K562 (cell line): ENCODE data around the gene HCN3. TPM values are rescaled to one million over a fixed set of nuclear protein-coding genes. Genes with fewer than 3 reads are reported as not detected.

Source experiments
- ATF6 ChIP-seq: sonication (generic); formaldehyde crosslinking; IDR thresholded peaks from 2 replicates; pipeline ENCODE4 v1.4.0; 2020; ENCODE audit warnings: mild to moderate bottlenecking, missing genetic modification reagents
- BRCA1 ChIP-seq, 2 experiments: fragments of 450-650 bp in 1 of 2; sonication (generic) in 1 of 2; formaldehyde crosslinking in 1 of 2; IDR thresholded peaks; 2 replicates each; pipeline versions ENCODE4 v1.5.0 to v1.6.1; 2017 to 2020; ENCODE audit warnings: mild to moderate bottlenecking in 1 of 2, missing genetic modification reagents in 1 of 2
- CGGBP1 ChIP-seq: fragments of 250-450 bp; sonication (Bioruptor Pico); IDR thresholded peaks from 2 replicates; pipeline ENCODE4 v1.9.0; 2021; ENCODE audit warnings: mild to moderate bottlenecking
- CXXC5 ChIP-seq: fragments of 250-450 bp; sonication (Bioruptor Pico); IDR thresholded peaks from 2 replicates; pipeline ENCODE4 v1.8.0; 2022; ENCODE audit warnings: inconsistent platforms, mild to moderate bottlenecking, moderate library complexity
- ELF1 ChIP-seq: fragments of 200-800 bp; sonication (Bioruptor generic); IDR thresholded peaks from 2 replicates; pipeline ENCODE4 v1.6.1; 2016; ENCODE audit warnings: missing genetic modification characterization, missing compliant biosample characterization
- ELF2 ChIP-seq: fragments of 250-450 bp; sonication (Bioruptor Pico); IDR thresholded peaks from 2 replicates; pipeline ENCODE4 v1.5.0; 2021; ENCODE audit warnings: mild to moderate bottlenecking
- ESRRB ChIP-seq: fragments of 250-450 bp; sonication (Bioruptor Pico); IDR thresholded peaks from 2 replicates; pipeline ENCODE4 v1.5.0; 2020; ENCODE audit warnings: mild to moderate bottlenecking, moderate library complexity, borderline replicate concordance
- FOXA3 ChIP-seq, 2 experiments: fragments of 450-650 bp in 1 of 2; sonication (generic) in 1 of 2; formaldehyde crosslinking; IDR thresholded peaks in 1 of 2; conservative IDR thresholded peaks in 1 of 2; 2 replicates each; pipeline versions ENCODE4 v1.4.0 to v1.8.0; 2020 to 2022; ENCODE audit warnings: mild to moderate bottlenecking in 2 of 2, missing genetic modification reagents in 1 of 2
- NR3C1 ChIP-seq: sonication (generic); formaldehyde crosslinking; IDR thresholded peaks from 2 replicates; pipeline ENCODE4 v1.8.1; 2022; ENCODE audit warnings: missing genetic modification reagents
- ZBTB7A ChIP-seq: IDR thresholded peaks from 2 replicates; pipeline ENCODE4 v1.6.1; 2011; ENCODE audit warnings: low read depth, mild to moderate bottlenecking, low read length, moderate library complexity, borderline replicate concordance; ENCODE audit not compliant: control insufficient read depth
- ZC3H8 ChIP-seq: fragments of 450-650 bp; IDR thresholded peaks from 2 replicates; pipeline ENCODE4 v1.6.1; 2017
- ZNF408 ChIP-seq: fragments of 250-450 bp; sonication (Bioruptor Pico); IDR thresholded peaks from 2 replicates; pipeline ENCODE4 v1.4.0; 2020; ENCODE audit warnings: low read depth, mild to moderate bottlenecking, moderate library complexity
- polyA plus RNA-seq, 8 experiments: library from polyadenylated mRNA; depleted of rRNA in 4 of 8; stranded (reverse) in 5 of 8; unstranded in 3 of 8; fragments of >200 nt; fragmentation: Nextera tagmentation in 2 of 8; fragmentation: Illumina TruSeq in 1 of 8; extraction: Ambion mirVana in 2 of 8; extraction: Trizol in 1 of 8; gene quantifications; 2 replicates each; pipeline versions ENCODE4 v1.2.1 to v1.2.3, GENCODE V29; 2011 to 2014; ENCODE audit warnings: inconsistent platforms in 1 of 8, missing spikeins in 1 of 8
- total RNA-seq, 7 experiments: library from RNA; depleted of rRNA in 6 of 7; stranded (reverse); fragments of >200 nt in 6 of 7; fragmentation: Illumina TruSeq in 2 of 7; extraction: Trizol in 2 of 7; gene quantifications; 2 replicates each; pipeline versions ENCODE4 v1.2.1 to v1.2.3, GENCODE V29; 2011 to 2021; ENCODE audit warnings: low replicate concordance in 1 of 7
- TF ChIP-seq, protein P1 (sequence below): fragments of 450-650 bp; IDR thresholded peaks from 2 replicates; pipeline ENCODE4 v1.6.1; 2016; ENCODE audit warnings: mild to moderate bottlenecking, moderate library complexity

The HCN3 gene
- total and polyA plus RNA-seq, 9 of the 15 experiments (the other 6 are each of a cell fraction or from before 2014, with no cell fraction given): 0.91 to 9.7 (median 3.9) TPM

DNA sequence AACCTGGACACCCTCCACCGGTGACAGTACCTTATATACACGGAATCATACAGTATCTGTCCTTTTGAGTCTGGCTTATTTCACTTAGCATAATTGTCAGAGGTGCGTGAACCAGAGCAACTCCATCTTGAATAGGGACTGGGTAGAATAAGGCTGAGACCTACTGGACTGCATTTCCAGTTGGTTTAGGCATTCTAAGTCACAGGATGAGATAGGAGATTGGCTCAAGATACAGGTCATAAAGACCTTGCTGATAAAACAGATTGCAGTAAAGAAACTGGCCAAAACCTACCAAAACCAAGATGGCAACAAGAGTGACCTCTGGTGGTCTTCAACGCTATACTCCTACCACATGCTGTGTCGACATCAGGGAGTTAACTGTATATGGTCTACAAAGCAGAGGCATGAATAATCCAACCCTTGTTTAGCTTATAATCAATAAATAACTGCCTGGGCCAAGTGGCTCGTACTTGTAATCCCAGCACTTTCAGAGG is 30.0 kb downstream of the HCN3 start (continued):
- TF ChIP-seq, protein P1, sequence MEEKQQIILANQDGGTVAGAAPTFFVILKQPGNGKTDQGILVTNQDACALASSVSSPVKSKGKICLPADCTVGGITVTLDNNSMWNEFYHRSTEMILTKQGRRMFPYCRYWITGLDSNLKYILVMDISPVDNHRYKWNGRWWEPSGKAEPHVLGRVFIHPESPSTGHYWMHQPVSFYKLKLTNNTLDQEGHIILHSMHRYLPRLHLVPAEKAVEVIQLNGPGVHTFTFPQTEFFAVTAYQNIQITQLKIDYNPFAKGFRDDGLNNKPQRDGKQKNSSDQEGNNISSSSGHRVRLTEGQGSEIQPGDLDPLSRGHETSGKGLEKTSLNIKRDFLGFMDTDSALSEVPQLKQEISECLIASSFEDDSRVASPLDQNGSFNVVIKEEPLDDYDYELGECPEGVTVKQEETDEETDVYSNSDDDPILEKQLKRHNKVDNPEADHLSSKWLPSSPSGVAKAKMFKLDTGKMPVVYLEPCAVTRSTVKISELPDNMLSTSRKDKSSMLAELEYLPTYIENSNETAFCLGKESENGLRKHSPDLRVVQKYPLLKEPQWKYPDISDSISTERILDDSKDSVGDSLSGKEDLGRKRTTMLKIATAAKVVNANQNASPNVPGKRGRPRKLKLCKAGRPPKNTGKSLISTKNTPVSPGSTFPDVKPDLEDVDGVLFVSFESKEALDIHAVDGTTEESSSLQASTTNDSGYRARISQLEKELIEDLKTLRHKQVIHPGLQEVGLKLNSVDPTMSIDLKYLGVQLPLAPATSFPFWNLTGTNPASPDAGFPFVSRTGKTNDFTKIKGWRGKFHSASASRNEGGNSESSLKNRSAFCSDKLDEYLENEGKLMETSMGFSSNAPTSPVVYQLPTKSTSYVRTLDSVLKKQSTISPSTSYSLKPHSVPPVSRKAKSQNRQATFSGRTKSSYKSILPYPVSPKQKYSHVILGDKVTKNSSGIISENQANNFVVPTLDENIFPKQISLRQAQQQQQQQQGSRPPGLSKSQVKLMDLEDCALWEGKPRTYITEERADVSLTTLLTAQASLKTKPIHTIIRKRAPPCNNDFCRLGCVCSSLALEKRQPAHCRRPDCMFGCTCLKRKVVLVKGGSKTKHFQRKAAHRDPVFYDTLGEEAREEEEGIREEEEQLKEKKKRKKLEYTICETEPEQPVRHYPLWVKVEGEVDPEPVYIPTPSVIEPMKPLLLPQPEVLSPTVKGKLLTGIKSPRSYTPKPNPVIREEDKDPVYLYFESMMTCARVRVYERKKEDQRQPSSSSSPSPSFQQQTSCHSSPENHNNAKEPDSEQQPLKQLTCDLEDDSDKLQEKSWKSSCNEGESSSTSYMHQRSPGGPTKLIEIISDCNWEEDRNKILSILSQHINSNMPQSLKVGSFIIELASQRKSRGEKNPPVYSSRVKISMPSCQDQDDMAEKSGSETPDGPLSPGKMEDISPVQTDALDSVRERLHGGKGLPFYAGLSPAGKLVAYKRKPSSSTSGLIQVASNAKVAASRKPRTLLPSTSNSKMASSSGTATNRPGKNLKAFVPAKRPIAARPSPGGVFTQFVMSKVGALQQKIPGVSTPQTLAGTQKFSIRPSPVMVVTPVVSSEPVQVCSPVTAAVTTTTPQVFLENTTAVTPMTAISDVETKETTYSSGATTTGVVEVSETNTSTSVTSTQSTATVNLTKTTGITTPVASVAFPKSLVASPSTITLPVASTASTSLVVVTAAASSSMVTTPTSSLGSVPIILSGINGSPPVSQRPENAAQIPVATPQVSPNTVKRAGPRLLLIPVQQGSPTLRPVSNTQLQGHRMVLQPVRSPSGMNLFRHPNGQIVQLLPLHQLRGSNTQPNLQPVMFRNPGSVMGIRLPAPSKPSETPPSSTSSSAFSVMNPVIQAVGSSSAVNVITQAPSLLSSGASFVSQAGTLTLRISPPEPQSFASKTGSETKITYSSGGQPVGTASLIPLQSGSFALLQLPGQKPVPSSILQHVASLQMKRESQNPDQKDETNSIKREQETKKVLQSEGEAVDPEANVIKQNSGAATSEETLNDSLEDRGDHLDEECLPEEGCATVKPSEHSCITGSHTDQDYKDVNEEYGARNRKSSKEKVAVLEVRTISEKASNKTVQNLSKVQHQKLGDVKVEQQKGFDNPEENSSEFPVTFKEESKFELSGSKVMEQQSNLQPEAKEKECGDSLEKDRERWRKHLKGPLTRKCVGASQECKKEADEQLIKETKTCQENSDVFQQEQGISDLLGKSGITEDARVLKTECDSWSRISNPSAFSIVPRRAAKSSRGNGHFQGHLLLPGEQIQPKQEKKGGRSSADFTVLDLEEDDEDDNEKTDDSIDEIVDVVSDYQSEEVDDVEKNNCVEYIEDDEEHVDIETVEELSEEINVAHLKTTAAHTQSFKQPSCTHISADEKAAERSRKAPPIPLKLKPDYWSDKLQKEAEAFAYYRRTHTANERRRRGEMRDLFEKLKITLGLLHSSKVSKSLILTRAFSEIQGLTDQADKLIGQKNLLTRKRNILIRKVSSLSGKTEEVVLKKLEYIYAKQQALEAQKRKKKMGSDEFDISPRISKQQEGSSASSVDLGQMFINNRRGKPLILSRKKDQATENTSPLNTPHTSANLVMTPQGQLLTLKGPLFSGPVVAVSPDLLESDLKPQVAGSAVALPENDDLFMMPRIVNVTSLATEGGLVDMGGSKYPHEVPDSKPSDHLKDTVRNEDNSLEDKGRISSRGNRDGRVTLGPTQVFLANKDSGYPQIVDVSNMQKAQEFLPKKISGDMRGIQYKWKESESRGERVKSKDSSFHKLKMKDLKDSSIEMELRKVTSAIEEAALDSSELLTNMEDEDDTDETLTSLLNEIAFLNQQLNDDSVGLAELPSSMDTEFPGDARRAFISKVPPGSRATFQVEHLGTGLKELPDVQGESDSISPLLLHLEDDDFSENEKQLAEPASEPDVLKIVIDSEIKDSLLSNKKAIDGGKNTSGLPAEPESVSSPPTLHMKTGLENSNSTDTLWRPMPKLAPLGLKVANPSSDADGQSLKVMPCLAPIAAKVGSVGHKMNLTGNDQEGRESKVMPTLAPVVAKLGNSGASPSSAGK: no peak
- TF ChIP-seq ZC3H8 (no peak), CGGBP1 (CRISPR knock-in tag) (no peak), NR3C1 (no peak), ZNF408 (CRISPR knock-in tag) (no peak), ESRRB (no peak), ELF1 (tag) (no peak), ZBTB7A (no peak), FOXA3 (CRISPR knock-in tag; conservative IDR thresholded peaks at IDR 0.05 in 1 of 2, IDR thresholded peaks at IDR 0.05 in 1 of 2) (no peak), ATF6 (CRISPR knock-in tag) (no peak), ELF2 (CRISPR knock-in tag) (peak; percentile 39; the same call in 1 of the 2 replicates), BRCA1 (IDR thresholded peaks at IDR 0.05) (no peak), BRCA1 (CRISPR knock-in tag; IDR thresholded peaks at IDR 0.05) (no peak), CXXC5 (peak; percentile 93)
